BLaER1 treated with 17β-estradiol and CSF1 and Interleukin-3, amounts not matched to agents 10 nM and 100 nM (cell line): Measurements from ENCODE around the gene SNAP25.
A peak's percentile ranks its signal among the peaks of the same experiment; 100 is the strongest.

ENCODE experiments used
- H3K27ac ChIP-seq, 11 experiments: shearing (Covaris generic); formaldehyde crosslinking; 2 replicates each; pipeline ENCODE4 v1.8.1; 2022
- H3K27me3 ChIP-seq, 11 experiments: shearing (Covaris generic); formaldehyde crosslinking; 2 replicates each; pipeline ENCODE4 v1.8.1; 2022
- H3K36me3 ChIP-seq, 11 experiments: shearing (Covaris generic); formaldehyde crosslinking; 2 replicates each; pipeline ENCODE4 v1.8.1; 2022
- H3K4me1 ChIP-seq, 10 experiments: shearing (Covaris generic); formaldehyde crosslinking; 2 replicates each; pipeline ENCODE4 v1.8.1; 2022
- H3K4me2 ChIP-seq, 11 experiments: shearing (Covaris generic); formaldehyde crosslinking; 2 replicates each; pipeline ENCODE4 v1.8.1; 2022
- H3K4me3 ChIP-seq, 10 experiments: shearing (Covaris generic); formaldehyde crosslinking; 2 replicates each; pipeline ENCODE4 v1.8.1; 2022
- H3K9ac ChIP-seq, 11 experiments: shearing (Covaris generic); formaldehyde crosslinking; 2 replicates each; pipeline ENCODE4 v1.8.1; 2022
- H3K9me3 ChIP-seq, 11 experiments: shearing (Covaris generic); formaldehyde crosslinking; replicated peaks in 1 of 11; 2 replicates each; pipeline ENCODE4 v1.8.1; 2022
- H4K20me1 ChIP-seq, 11 experiments: shearing (Covaris generic); formaldehyde crosslinking; 2 replicates each; pipeline ENCODE4 v1.8.1; 2022
- Cebpa-rat ChIP-seq, 11 experiments: shearing (Covaris generic); IDR thresholded peaks; 2 replicates each; pipeline ENCODE4 v1.8.1; 2022

SNAP25 gene

DNA sequence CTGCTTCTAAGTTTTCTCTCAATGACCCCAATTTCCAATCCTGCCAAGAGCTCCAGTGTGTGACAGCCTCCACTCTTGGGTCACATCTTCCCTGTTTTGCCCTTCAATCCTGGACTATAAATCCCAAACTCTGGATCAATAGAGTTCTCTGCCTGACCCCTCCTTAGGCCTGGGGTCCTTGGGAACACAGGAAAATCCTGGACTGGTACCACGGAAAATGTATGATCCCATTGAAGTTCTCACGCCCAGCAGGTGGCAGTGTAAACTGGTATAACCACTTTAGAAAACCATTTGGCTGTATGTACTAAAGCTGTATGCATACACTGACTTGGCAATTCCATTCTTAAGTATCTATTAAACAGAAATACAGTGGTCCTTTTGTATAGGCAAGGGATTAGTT lies 98.0 kb downstream of the SNAP25 start:
- no peak for TF ChIP-seq Cebpa-rat (IDR thresholded peaks at IDR 0.05)
- no peaks in the 10 kb centered on the region for H3K36me3 ChIP-seq
- no peak overlapping the region for H3K27ac ChIP-seq
- no peak overlapping the region for H3K9ac ChIP-seq
- H3K27me3 ChIP-seq = no peaks in the 10 kb centered on the region
- H4K20me1 ChIP-seq = no peaks in the 10 kb centered on the region
- no peak overlapping the region for H3K4me3 ChIP-seq
- H3K4me2 ChIP-seq = peak overlapping the region in 2 of 11 experiments; percentile 6 to 73; a peak in 1 of 22 replicates
- H3K4me1 ChIP-seq = peaks cover 18 to 41% (median 31%) of the 10 kb centered on the region in 10 experiments
- H3K9me3 ChIP-seq = peaks cover 4 to 18% (median 8%) of the 10 kb centered on the region in 11 experiments; a peak in 14 of 22 replicates

DNA sequence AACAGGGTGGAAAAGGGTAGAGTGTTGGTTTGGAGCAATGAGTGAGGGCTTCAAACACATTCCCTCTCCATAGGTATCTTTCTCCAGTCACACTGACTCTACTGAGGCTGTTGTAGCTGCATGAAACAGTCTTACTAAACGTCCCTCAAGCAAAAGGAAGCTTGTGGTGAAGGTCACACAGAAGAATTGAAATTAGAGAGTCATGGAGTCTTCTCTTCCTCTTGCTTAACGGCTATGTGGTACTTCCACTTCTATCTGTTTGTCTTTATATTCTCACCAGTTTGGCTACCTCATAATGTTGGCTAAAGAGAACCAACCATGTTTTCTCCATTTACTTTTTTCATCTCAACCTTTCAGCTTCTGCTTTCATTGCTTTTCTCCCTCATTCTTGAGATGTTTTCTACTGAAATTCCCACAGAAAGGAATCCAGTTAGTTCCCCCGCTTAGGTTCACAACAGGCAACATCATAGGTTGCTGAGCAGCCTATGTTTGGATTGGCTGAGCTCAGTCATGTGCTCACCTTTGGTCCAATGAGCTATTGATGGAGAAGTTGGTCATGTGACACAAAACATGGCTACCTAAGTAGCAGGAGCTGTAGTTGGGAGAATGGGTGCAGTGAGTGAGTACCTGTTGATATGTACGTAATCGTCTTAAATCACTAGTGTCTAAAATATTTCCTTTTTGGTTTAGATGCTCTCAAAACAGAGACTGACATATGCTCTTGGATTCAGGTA lies 99.8 kb downstream of the SNAP25 start:
- no peak for TF ChIP-seq Cebpa-rat (IDR thresholded peaks at IDR 0.05)
- Histone ChIP-seq H3K9ac (no peak overlapping the region), H3K4me2 (peak overlapping the region; percentile 46 to 73 (median 64)), H4K20me1 (no peaks in the 10 kb centered on the region), H3K4me3 (no peak overlapping the region), H3K36me3 (no peaks in the 10 kb centered on the region), H3K27me3 (no peaks in the 10 kb centered on the region), H3K27ac (peak overlapping the region in 7 of 11 experiments; percentile 7 to 65 (median 29); a peak in 8 of 22 replicates), H3K4me1 (peaks cover 18 to 41% (median 31%) of the 10 kb centered on the region in 10 experiments), H3K9me3 (peaks cover 4 to 18% (median 8%) of the 10 kb centered on the region in 11 experiments; a peak in 14 of 22 replicates)

DNA sequence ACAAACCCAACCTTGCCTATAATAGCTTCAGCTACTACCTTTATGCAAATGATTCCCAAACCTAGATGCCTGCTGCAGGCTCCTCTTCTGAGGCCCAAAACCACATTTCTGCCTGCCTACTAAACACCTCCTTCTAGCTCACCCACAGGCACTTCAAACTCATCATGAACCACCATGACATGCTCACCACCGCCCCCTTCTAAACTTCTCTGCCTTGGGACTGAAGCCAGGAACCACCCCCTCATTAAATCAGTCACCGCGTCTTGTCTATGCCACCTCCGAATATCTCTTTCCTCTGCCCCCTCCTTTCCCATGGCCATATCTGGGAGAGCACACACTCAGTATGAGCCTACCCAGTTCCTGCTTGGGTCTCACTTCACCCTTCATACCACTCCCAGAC lies 101.2 kb downstream of the SNAP25 start:
- Histone ChIP-seq H3K9me3 (peaks cover 4 to 18% (median 8%) of the 10 kb centered on the region in 11 experiments; a peak in 14 of 22 replicates), H3K27ac (no peak overlapping the region), H3K36me3 (no peaks in the 10 kb centered on the region), H3K9ac (no peak overlapping the region), H3K4me2 (peak overlapping the region in 9 of 11 experiments; percentile 26 to 69 (median 59); a peak in 18 of 22 replicates), H3K4me3 (no peak overlapping the region), H4K20me1 (no peaks in the 10 kb centered on the region), H3K4me1 (peaks cover 18 to 41% (median 31%) of the 10 kb centered on the region in 10 experiments), H3K27me3 (no peaks in the 10 kb centered on the region)
- TF ChIP-seq Cebpa-rat (IDR thresholded peaks at IDR 0.05) = no peak

DNA sequence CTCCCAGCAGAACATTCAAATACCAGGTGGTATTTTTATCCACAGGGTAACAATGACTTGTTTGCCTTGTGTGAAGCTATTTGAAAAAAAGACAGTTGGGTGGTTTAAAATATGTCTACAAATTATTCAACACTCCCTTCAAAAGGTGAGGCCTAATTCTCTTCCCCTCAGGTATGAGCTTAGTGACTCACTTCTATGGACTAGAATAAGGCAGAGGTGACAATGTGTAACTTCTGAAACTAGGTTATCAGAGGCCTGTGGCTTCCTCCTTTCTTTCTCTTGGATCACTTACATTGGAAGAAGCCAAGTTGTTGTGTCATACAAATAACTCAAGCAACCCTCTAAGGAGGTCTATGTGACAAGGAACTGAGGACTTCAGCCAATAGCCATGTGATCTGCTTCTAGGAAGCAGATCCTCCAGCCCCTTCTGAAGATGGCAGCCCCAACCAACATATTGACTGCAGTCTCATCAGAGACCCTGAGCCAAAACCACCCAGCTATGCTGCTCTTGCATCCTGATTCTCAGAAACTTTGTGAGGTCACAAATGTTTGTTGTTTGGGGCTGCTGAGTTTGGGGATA lies 102.6 kb downstream of the SNAP25 start:
- H3K4me1 ChIP-seq = peaks cover 14 to 36% (median 30%) of the 10 kb centered on the region in 10 experiments
- no peak for TF ChIP-seq Cebpa-rat (IDR thresholded peaks at IDR 0.05)
- no peak overlapping the region for H3K4me2 ChIP-seq
- H3K9me3 ChIP-seq = peaks cover 4 to 18% (median 8%) of the 10 kb centered on the region in 11 experiments; a peak in 14 of 22 replicates
- H3K4me3 ChIP-seq = no peak overlapping the region
- no peaks in the 10 kb centered on the region for H3K27me3 ChIP-seq
- H4K20me1 ChIP-seq = no peaks in the 10 kb centered on the region
- no peak overlapping the region for H3K27ac ChIP-seq
- no peaks in the 10 kb centered on the region for H3K36me3 ChIP-seq
- H3K9ac ChIP-seq = no peak overlapping the region

DNA sequence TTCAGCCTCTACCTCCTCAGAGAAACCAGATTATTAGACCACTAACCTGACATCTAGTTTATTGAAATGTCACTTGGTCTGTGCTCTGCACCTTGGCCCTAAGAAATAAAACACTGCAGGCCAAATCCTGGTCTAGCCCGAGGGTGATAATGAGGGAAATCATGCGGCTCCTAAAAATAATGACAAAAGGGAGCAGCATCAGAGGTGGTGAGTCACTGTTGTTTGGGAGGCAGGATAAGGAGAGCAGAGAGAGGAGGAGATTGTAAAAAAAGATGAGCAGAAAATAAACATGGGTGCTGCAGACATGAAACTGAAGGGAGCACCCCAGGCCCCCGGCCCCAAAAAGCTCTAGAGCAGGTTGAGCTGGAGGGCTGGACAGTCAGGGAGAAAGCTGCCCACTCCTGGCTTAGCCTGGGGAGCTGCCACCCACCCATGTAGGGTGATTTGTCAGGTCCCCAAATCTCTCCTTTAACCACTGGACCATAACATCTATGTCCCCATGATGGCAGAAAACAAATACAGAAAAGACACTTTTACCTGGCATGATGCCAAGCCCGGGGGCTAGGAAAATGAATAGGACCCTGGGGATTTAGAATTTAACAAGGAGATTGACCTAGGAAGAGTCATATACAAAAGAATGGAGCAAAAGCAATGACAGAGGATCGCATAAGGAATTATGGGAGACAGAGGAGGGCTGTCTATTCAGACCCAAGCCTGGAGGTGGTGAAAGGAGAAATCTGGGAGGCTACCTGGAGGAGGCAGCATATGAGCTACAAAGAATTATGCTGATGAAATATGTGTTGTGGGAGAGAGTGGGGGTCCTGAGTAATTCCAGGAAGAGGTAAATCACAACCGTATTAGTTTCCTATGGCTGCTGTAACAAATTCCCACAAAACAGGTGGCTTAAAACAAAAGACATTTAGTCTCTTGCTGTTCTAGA lies 103.7 kb downstream of the SNAP25 start:
- Histone ChIP-seq H3K4me3 (no peak overlapping the region), H3K9me3 (peaks cover 0 to 11% (median 0%) of the 10 kb centered on the region in 11 experiments; a peak in 5 of 22 replicates), H3K27ac (no peak overlapping the region), H3K4me1 (peaks cover 10 to 31% (median 28%) of the 10 kb centered on the region in 10 experiments), H3K4me2 (no peak overlapping the region), H3K27me3 (no peaks in the 10 kb centered on the region), H3K9ac (no peak overlapping the region), H4K20me1 (no peaks in the 10 kb centered on the region), H3K36me3 (no peaks in the 10 kb centered on the region)
- no peak for TF ChIP-seq Cebpa-rat (IDR thresholded peaks at IDR 0.05)

DNA sequence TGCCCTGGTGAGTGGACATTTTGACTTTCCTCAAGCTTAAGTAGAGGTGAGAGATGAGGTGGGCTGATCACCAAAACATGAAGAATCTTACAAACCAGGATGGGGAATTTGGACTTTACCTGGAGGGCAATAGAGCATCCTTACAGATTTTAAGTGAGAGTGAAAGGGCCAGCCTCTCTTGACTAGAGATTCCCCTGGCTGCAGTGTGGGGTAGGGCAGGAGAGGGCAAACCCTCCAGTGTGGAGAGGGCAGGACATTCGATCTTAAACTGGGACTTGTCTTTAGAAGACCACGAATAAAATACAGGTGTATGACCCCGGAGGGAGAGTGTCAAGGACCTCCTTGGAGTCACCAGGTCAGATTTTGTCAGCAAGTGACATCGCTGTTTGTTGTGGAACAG lies 105.1 kb downstream of the SNAP25 start:
- Histone ChIP-seq H3K4me3 (no peak overlapping the region), H3K4me1 (peaks cover 0 to 19% (median 15%) of the 10 kb centered on the region in 10 experiments; a peak in 16 of 20 replicates), H3K27me3 (no peaks in the 10 kb centered on the region), H3K4me2 (no peak overlapping the region), H3K27ac (no peak overlapping the region), H3K9ac (no peak overlapping the region), H3K36me3 (no peaks in the 10 kb centered on the region), H3K9me3 (peaks cover 0 to 1% (median 0%) of the 10 kb centered on the region in 11 experiments; a peak in 2 of 22 replicates), H4K20me1 (no peaks in the 10 kb centered on the region)
- no peak for TF ChIP-seq Cebpa-rat (IDR thresholded peaks at IDR 0.05)

DNA sequence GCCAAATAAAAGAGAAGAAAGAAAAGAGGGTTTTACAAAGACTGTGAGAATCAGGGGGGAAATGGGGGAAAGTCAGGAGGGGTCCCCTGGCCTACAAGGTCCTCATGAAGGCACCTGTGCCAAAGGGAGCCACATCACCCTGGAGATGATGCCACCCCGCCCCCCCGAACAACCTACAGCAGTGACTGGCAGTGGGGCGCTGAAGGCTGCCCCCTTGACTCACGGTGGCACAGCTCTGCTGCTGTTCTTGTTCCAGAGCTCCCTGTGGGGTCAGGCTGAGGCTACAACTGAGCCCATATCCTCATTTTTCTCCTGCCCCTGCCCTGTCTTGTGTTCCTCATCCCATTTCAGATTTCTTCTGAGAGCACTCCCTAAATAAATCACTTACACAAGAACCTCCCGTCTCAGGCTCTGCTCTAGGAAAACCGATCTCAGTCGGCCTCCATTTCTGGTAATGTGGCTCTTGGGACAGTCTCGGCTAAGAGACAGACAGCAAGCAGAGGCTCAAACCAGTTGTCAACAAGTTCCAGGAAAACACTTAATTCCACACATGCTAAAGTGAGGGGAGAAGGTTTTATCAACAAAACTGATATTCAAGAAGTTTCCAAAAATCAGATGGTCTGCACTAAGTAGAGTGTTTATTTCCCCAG lies 105.7 kb downstream of the SNAP25 start:
- no peaks in the 10 kb centered on the region for H3K9me3 ChIP-seq
- no peaks in the 10 kb centered on the region for H3K27me3 ChIP-seq
- no peak overlapping the region for H3K27ac ChIP-seq
- H3K4me2 ChIP-seq = no peak overlapping the region
- no peak for TF ChIP-seq Cebpa-rat (IDR thresholded peaks at IDR 0.05)
- H4K20me1 ChIP-seq = no peaks in the 10 kb centered on the region
- H3K4me1 ChIP-seq = peaks cover 0 to 13% (median 9%) of the 10 kb centered on the region in 10 experiments; a peak in 15 of 20 replicates
- no peak overlapping the region for H3K9ac ChIP-seq
- no peaks in the 10 kb centered on the region for H3K36me3 ChIP-seq
- H3K4me3 ChIP-seq = no peak overlapping the region

DNA sequence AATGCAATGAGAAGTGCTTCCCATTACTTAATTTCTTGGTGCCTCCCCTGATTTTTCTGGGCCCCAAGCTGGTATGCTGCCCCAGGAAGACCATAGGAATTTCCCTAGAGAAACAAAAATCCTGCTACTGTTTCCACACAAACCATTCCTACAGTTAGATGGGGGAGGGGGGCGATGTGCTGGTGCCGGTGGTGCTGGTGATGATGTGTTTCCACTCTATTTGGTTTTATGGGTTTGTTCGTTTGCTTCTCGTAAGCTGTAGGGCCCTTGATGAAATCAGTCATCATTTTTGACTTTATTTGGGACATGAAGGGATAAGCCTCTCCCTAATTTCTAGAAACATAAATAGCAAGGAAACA lies 110.2 kb downstream of the SNAP25 start:
- no peaks in the 10 kb centered on the region for H3K9me3 ChIP-seq
- H3K4me2 ChIP-seq = no peak overlapping the region
- no peak overlapping the region for H3K9ac ChIP-seq
- TF ChIP-seq Cebpa-rat (IDR thresholded peaks at IDR 0.05) = no peak
- H3K4me3 ChIP-seq = no peak overlapping the region
- H4K20me1 ChIP-seq = no peaks in the 10 kb centered on the region
- no peaks in the 10 kb centered on the region for H3K36me3 ChIP-seq
- no peak overlapping the region for H3K27ac ChIP-seq
- H3K27me3 ChIP-seq = no peaks in the 10 kb centered on the region
- no peaks in the 10 kb centered on the region for H3K4me1 ChIP-seq
